Progenitor cell of endocrine pancreas (in vitro differentiated cells): Measurements from ENCODE around the gene SLC26A8. TPM values are rescaled to one million over a fixed set of nuclear protein-coding genes. Genes with fewer than 3 reads are reported as not detected.

Experiments used
- DNase-seq: peaks from one replicate; pipeline ENCODE4 v3.0.0; 2021; ENCODE audit warnings: low spot score; ENCODE audit not compliant: unreplicated experiment
- H3K27ac Mint-ChIP-seq: 2 replicates; pipeline ENCODE4 v1.8.0; 2021; ENCODE audit warnings: mild to moderate bottlenecking, moderate library complexity, mixed read lengths
- H3K27me3 Mint-ChIP-seq: 2 replicates; pipeline ENCODE4 v1.8.0; 2021; ENCODE audit warnings: mixed read lengths
- H3K36me3 Mint-ChIP-seq: 2 replicates; pipeline ENCODE4 v1.8.0; 2022; ENCODE audit warnings: mixed read lengths; ENCODE audit not compliant: insufficient read depth
- H3K4me1 Mint-ChIP-seq: 2 replicates; pipeline ENCODE4 v1.8.0; 2021; ENCODE audit warnings: low read depth, mixed read lengths
- H3K4me3 Mint-ChIP-seq: 2 replicates; pipeline ENCODE4 v1.8.0; 2021; ENCODE audit warnings: low read depth, mild to moderate bottlenecking, moderate library complexity, mixed read lengths
- H3K9me3 Mint-ChIP-seq: 2 replicates; pipeline ENCODE4 v1.8.0; 2021; ENCODE audit warnings: low read depth, mixed read lengths
- CTCF ChIP-seq: fragments of 200-600 bp; sonication (generic); IDR thresholded peaks from one replicate; pipeline ENCODE4 v1.5.0; 2021; ENCODE audit warnings: antibody characterized with exemption, mild to moderate bottlenecking; ENCODE audit not compliant: unreplicated experiment
- total RNA-seq: library from RNA; stranded (reverse); gene quantifications from 2 replicates; pipeline ENCODE4 v1.2.1, GENCODE V29; 2021

SLC26A8 gene
- total RNA-seq, 1 donor from 2014 or later = not detected

- Mint-ChIP-seq H3K27ac (no peak overlapping the region), H3K36me3 (no peaks in the 10 kb centered on the region), H3K4me1 (peaks cover 9% of the 10 kb centered on the region), H3K27me3 (no peaks in the 10 kb centered on the region), H3K9me3 (no peaks in the 10 kb centered on the region), H3K4me3 (no peak overlapping the region)
- TF ChIP-seq CTCF = no peak
- DNase-seq = no peak
Observed at GRCh38 chr6:35970181-35970580, 54.3 kb downstream of the SLC26A8 start.

GRCh38 chr6:35969646-35970045, 54.8 kb downstream of the SLC26A8 start:
- Mint-ChIP-seq H3K9me3 (no peaks in the 10 kb centered on the region), H3K36me3 (no peaks in the 10 kb centered on the region), H3K4me3 (no peak overlapping the region), H3K27me3 (no peaks in the 10 kb centered on the region), H3K27ac (no peak overlapping the region), H3K4me1 (peaks cover 9% of the 10 kb centered on the region)
- no peak for DNase-seq
- no peak for TF ChIP-seq CTCF

GRCh38 chr6:35968821-35969220, 55.6 kb downstream of the SLC26A8 start:
- no peak for DNase-seq
- no peak for TF ChIP-seq CTCF
- Mint-ChIP-seq H3K27ac (no peak overlapping the region), H3K4me1 (peaks cover 9% of the 10 kb centered on the region), H3K36me3 (no peaks in the 10 kb centered on the region), H3K9me3 (no peaks in the 10 kb centered on the region), H3K27me3 (no peaks in the 10 kb centered on the region), H3K4me3 (no peak overlapping the region)

GRCh38 chr6:35967076-35967774, 57.2 kb downstream of the SLC26A8 start:
- no peaks in the 10 kb centered on the region for H3K9me3 Mint-ChIP-seq
- DNase-seq = no peak
- H3K36me3 Mint-ChIP-seq = no peaks in the 10 kb centered on the region
- no peaks in the 10 kb centered on the region for H3K27me3 Mint-ChIP-seq
- no peak overlapping the region for H3K4me3 Mint-ChIP-seq
- peaks cover 18% of the 10 kb centered on the region for H3K4me1 Mint-ChIP-seq
- no peak overlapping the region for H3K27ac Mint-ChIP-seq
- no peak for TF ChIP-seq CTCF

GRCh38 chr6:35962779-35963560, 61.5 kb downstream of the SLC26A8 start:
- H3K9me3 Mint-ChIP-seq = no peaks in the 10 kb centered on the region
- H3K27me3 Mint-ChIP-seq = peaks cover 10% of the 10 kb centered on the region
- TF ChIP-seq CTCF = no peak
- no peaks in the 10 kb centered on the region for H3K36me3 Mint-ChIP-seq
- DNase-seq = no peak
- no peak overlapping the region for H3K4me3 Mint-ChIP-seq
- H3K27ac Mint-ChIP-seq = peak overlapping the region; percentile 80
- peaks cover 18% of the 10 kb centered on the region for H3K4me1 Mint-ChIP-seq
